ENCODE results near the gene CADPS.

The CADPS gene

GRCh38 chr3:62363275-62363674 lies 511.9 kb downstream of the CADPS start:
- TF ChIP-seq CTCF (IDR thresholded peaks at IDR 0.05; ENCODE audit: low read depth, low read length) = no peak
- no peak overlapping the region for H3K4me3 ChIP-seq (ENCODE audit: low read depth, low read length)

GRCh38 chr3:62361824-62362223 lies 513.4 kb downstream of the CADPS start:
- TF ChIP-seq CTCF (IDR thresholded peaks at IDR 0.05; ENCODE audit: low read depth, low read length) = no peak
- no peak overlapping the region for H3K4me3 ChIP-seq (ENCODE audit: low read depth, low read length)

GRCh38 chr3:62361261-62361660 lies 514.0 kb downstream of the CADPS start:
- TF ChIP-seq CTCF (IDR thresholded peaks at IDR 0.05; ENCODE audit: low read depth, low read length) = no peak
- no peak overlapping the region for H3K4me3 ChIP-seq (ENCODE audit: low read depth, low read length)

GRCh38 chr3:62359531-62359930 lies 515.7 kb downstream of the CADPS start:
- TF ChIP-seq CTCF (IDR thresholded peaks at IDR 0.05; ENCODE audit: low read depth, low read length) = no peak
- H3K4me3 ChIP-seq (ENCODE audit: low read depth, low read length) = no peak overlapping the region

- H3K4me3 ChIP-seq (ENCODE audit: low read depth, low read length) = no peak overlapping the region
- TF ChIP-seq CTCF (IDR thresholded peaks at IDR 0.05; ENCODE audit: low read depth, low read length) = no peak
Measured at GRCh38 chr3:62356356-62356755, 518.9 kb downstream of the CADPS start.

GRCh38 chr3:62355703-62356102 lies 519.5 kb downstream of the CADPS start:
- no peak overlapping the region for H3K4me3 ChIP-seq (ENCODE audit: low read depth, low read length)
- no peak for TF ChIP-seq CTCF (IDR thresholded peaks at IDR 0.05; ENCODE audit: low read depth, low read length)

Data from WI38 (cell line).